Superior temporal gyrus (tissue), 1 donor: ENCODE results near the gene DIP2A.

ENCODE experiments used
- DNase-seq: peaks from one replicate; pipeline ENCODE4 v3.0.0-alpha.2; 2016; ENCODE audit errors: extremely low spot score

Gene DIP2A, protein sequence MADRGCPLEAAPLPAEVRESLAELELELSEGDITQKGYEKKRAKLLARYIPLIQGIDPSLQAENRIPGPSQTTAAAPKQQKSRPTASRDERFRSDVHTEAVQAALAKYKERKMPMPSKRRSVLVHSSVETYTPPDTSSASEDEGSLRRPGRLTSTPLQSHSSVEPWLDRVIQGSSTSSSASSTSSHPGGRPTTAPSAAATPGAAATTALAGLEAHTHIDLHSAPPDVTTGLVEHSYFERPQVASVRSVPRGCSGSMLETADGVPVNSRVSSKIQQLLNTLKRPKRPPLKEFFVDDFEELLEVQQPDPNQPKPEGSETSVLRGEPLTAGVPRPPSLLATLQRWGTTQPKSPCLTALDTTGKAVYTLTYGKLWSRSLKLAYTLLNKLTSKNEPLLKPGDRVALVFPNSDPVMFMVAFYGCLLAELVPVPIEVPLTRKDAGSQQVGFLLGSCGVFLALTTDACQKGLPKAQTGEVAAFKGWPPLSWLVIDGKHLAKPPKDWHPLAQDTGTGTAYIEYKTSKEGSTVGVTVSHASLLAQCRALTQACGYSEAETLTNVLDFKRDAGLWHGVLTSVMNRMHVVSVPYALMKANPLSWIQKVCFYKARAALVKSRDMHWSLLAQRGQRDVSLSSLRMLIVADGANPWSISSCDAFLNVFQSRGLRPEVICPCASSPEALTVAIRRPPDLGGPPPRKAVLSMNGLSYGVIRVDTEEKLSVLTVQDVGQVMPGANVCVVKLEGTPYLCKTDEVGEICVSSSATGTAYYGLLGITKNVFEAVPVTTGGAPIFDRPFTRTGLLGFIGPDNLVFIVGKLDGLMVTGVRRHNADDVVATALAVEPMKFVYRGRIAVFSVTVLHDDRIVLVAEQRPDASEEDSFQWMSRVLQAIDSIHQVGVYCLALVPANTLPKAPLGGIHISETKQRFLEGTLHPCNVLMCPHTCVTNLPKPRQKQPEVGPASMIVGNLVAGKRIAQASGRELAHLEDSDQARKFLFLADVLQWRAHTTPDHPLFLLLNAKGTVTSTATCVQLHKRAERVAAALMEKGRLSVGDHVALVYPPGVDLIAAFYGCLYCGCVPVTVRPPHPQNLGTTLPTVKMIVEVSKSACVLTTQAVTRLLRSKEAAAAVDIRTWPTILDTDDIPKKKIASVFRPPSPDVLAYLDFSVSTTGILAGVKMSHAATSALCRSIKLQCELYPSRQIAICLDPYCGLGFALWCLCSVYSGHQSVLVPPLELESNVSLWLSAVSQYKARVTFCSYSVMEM (N-terminal part only)

DNA sequence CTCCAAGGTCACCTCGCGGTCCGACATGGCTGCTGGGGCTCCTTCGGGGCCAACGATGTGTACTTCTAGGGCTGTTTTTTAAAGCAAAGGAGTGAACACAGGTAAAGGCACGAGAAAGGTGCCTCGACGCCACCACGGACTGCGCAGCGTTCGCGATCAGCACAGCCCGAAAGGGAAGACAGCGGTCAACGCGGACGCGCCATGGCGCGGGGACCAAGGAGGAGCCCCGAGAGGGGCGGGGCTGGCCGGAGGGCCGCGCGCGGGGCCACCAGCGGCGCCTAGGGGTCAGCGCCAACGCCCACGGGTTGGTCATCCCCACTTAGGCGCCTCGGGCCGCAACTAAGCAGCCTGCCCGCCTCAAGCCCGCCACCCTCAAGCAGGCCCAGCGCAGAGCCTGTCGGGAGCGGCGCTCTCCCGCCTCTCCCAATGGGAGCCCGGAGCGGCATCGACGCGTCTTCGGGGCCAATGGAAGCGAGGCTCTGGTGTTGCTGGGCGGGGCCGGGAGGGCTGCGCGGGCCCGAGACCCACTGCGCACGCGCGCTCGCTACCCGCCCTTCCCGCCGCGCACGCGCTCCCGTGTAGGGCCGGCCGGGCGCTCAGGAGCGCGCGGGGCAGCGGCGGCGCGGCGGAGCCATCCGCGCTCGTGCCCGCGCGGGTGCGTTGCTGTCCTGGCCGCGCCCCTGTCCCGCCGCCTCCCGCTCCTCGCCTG is at the start of gene DIP2A:
DIP2A (plus strand) TSS at position 577 of the 709 bp plus-strand sequence. CDS start 241 bp downstream, outside the sequence.
- peak; percentile 97 for DNase-seq

- no peak for DNase-seq
These were observed 48.9 kb upstream of the DIP2A start for GRCh38 chr21:46409641-46410406.

- DNase-seq = no peak
These were observed 48.2 kb upstream of the DIP2A start for GRCh38 chr21:46410516-46410915.

DNA sequence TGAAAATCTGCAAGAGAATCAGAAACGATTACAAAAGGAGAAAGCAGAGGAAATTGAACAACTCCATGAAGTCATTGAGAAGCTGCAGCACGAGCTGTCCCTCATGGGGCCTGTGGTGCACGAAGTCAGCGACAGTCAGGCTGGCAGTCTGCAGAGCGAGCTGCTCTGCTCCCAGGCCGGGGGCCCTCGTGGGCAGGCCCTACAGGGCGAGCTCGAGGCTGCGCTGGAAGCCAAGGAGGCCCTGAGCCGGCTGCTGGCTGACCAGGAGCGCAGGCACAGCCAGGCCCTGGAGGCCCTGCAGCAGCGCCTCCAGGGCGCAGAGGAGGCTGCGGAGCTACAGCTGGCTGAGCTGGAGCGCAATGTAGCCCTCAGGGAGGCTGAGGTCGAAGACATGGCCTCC is 47.5 kb upstream of the DIP2A start:
- DNase-seq = no peak

GRCh38 chr21:46411691-46412090 is 47.0 kb upstream of the DIP2A start:
- DNase-seq = no peak

GRCh38 chr21:46412521-46413364 is 45.9 kb upstream of the DIP2A start:
- no peak for DNase-seq

GRCh38 chr21:46413365-46413696 is 45.4 kb upstream of the DIP2A start:
- no peak for DNase-seq

DNA sequence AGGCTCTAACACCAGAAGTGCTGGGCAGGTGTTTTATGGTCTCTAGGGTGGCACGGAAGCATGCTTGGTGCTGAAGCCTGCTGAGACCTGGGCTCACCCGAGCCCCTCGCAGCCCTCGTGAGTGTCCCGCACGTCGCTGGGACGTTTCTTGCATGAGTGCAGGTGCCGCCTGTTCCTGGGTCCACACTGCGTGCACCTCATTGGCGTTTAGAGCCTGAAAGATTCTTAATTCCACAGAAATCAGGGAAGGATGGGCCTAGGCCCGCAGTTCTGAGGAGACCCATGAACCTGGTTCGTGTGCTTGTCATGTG is 43.8 kb upstream of the DIP2A start:
- no peak for DNase-seq

GRCh38 chr21:46416551-46416950 is 42.1 kb upstream of the DIP2A start:
- DNase-seq = no peak

DNA sequence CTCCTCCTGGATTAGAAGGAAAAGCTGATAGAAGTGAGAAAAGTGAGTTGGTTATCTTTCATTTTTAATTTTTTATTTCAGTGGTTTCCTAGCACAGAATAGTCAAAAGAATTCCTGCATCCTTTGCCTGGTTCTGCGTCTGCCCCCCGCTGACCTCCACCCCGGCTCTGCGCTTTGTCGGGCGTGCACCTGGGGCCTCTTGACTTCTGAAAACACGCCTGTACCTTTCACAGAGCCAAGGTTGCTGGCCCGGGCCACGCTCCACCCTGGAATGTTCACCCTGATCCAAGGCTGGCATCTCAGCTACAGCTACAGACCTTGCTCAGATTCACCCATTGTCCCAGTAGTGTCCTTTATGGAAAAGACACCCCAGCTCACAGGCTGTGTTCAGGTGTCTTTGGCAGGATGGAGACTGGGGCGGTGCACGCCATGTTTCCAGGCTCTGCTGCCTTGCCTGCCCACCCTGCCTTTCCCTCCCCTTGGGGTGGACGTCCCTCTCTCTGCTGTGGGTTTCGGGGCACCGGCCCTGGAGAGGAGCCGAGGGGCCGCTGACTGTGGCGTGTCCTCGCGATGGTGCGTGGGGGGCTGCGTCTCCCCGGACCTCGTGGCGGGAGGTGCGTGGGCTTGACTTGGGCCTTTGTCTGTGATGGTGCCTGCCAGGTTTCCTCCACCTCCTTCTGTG is 40.3 kb upstream of the DIP2A start:
- no peak for DNase-seq

GRCh38 chr21:46420241-46421190 is 38.2 kb upstream of the DIP2A start:
- DNase-seq = no peak

- no peak for DNase-seq
These were observed 37.4 kb upstream of the DIP2A start for GRCh38 chr21:46421191-46421750.

DNA sequence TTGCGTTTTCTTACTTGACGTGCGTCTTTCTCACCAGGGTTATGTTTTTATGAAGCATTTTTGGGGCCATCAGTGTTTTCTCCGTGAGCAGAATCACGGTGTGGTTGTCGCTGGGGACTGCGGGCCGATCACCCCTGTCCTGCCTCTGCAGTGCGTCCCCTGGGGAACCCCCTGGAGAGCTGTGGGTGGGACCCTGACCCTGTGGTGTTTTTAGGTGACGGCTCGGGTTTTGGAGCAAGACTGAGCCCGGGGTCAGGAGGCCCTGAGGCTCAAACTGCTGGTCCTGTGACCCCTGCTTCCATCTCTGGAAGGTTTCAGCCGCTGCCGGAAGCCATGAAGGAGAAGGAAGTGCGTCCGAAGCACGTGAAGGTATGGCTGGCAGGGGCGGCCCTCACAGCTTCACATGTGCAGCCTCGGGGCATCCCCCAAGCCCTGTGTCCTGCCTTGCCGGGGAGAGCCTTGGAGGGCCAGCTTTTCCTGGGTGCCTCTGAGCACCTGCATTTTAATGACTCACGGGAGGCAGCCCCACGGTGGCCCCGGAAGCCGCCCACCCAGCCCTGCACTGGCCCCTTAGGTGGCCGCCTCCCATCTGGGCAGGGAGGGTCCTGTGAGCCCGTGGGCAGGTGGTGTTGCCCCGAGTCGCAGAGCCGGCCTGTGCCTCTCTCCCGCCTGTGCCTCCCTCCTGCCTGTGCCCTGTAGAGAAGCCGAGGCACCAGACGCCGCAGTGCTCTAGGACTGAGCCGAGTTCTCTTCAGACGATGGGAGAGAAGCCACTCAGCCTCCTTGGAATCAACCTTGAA is 36.7 kb upstream of the DIP2A start:
- DNase-seq = no peak

DNA sequence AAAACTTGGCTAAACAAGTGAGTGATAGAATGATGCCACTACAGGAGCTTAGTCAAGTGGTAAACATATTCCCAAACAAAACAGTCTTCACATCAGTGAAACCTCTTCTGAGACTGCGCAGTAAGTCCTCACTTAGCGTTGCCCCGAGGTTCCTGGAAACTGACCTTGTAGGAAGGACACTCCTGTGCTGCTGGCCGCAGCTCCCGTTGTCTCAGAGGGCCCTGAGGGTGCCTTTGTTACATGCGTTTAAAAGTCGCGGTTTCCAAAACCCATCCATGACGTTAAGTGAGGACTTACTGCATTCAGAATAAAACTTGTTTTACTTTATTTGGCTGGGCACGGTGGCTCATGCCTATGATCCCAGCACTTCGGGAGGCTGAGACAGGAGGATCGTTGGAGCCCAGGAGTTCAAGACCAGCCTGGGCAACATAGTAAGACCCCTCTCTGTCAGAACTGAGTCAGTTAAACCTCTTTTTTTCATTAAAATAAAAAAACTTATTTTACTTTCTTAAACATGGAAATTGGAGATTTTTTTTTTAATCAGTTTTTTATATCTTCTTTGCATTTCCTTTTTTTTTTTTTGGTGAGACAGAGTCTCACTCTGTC is 36.0 kb upstream of the DIP2A start:
- no peak for DNase-seq

- no peak for DNase-seq
These were observed 35.1 kb upstream of the DIP2A start for GRCh38 chr21:46423546-46424038.

- no peak for DNase-seq
These were observed 34.6 kb upstream of the DIP2A start for GRCh38 chr21:46424039-46424591.
